Neuron (in vitro differentiated cells): ENCODE data around the gene TMC5.

ENCODE experiments used
- H2AFZ ChIP-seq: one replicate; pipeline ENCODE4 v1.6.1; 2013; ENCODE audit warnings: low read depth, mild to moderate bottlenecking, inconsistent platforms, low read length, moderate library complexity
- H3K27me3 ChIP-seq: one replicate; pipeline ENCODE4 v1.6.1; 2013; ENCODE audit warnings: low read length; ENCODE audit not compliant: insufficient read depth
- H3K36me3 ChIP-seq: one replicate; pipeline ENCODE4 v1.6.1; 2013; ENCODE audit warnings: low read length; ENCODE audit not compliant: insufficient read depth
- H3K4me1 ChIP-seq: one replicate; pipeline ENCODE4 v1.6.1; 2013; ENCODE audit warnings: low read length; ENCODE audit not compliant: insufficient read depth
- H3K4me3 ChIP-seq: 2 replicates; pipeline ENCODE4 v1.5.1; 2013; ENCODE audit warnings: mild to moderate bottlenecking, low read length, moderate library complexity
- H3K9me3 ChIP-seq: one replicate; pipeline ENCODE4 v1.6.1; 2013; ENCODE audit warnings: low read length

Gene TMC5

GRCh38 chr16:19507867-19508266, 90.2 kb downstream of the TMC5 start:
- H3K9me3 ChIP-seq: no peaks in the 10 kb centered on the region
- H2AFZ ChIP-seq: no peak overlapping the region
- no peaks in the 10 kb centered on the region for H3K4me1 ChIP-seq
- no peaks in the 10 kb centered on the region for H3K27me3 ChIP-seq
- peaks cover 66% of the 10 kb centered on the region for H3K36me3 ChIP-seq
- H3K4me3 ChIP-seq: no peak overlapping the region

- Histone ChIP-seq H3K36me3 (peaks cover 55% of the 10 kb centered on the region), H3K27me3 (no peaks in the 10 kb centered on the region), H3K9me3 (no peaks in the 10 kb centered on the region), H3K4me3 (no peak overlapping the region), H3K4me1 (no peaks in the 10 kb centered on the region), H2AFZ (no peak overlapping the region)
Observed at GRCh38 chr16:19512297-19512696, 94.6 kb downstream of the TMC5 start.

- Histone ChIP-seq H3K27me3 (no peaks in the 10 kb centered on the region), H3K9me3 (no peaks in the 10 kb centered on the region), H3K4me3 (no peak overlapping the region), H2AFZ (no peak overlapping the region), H3K36me3 (peaks cover 48% of the 10 kb centered on the region), H3K4me1 (no peaks in the 10 kb centered on the region)
Observed at GRCh38 chr16:19513377-19514053, 95.8 kb downstream of the TMC5 start.

- Histone ChIP-seq H3K4me3 (no peak overlapping the region), H3K27me3 (no peaks in the 10 kb centered on the region), H2AFZ (no peak overlapping the region), H3K4me1 (peaks cover 6% of the 10 kb centered on the region), H3K9me3 (no peaks in the 10 kb centered on the region), H3K36me3 (peaks cover 32% of the 10 kb centered on the region)
Observed at GRCh38 chr16:19515757-19516156, 98.1 kb downstream of the TMC5 start.

- Histone ChIP-seq H3K27me3 (no peaks in the 10 kb centered on the region), H3K36me3 (peaks cover 22% of the 10 kb centered on the region)
Observed at GRCh38 chr16:19517424-19518089, 99.9 kb downstream of the TMC5 start.

GRCh38 chr16:19518388-19518787, 100.7 kb downstream of the TMC5 start:
- Histone ChIP-seq H3K4me3 (no peak overlapping the region), H3K9me3 (no peaks in the 10 kb centered on the region), H3K27me3 (no peaks in the 10 kb centered on the region), H2AFZ (no peak overlapping the region), H3K4me1 (peaks cover 18% of the 10 kb centered on the region), H3K36me3 (peaks cover 22% of the 10 kb centered on the region)

More at GRCh38 chr16:19517424-19518089, 99.9 kb downstream of the TMC5 start:
- H3K4me1 ChIP-seq: peaks cover 15% of the 10 kb centered on the region
- H3K4me3 ChIP-seq: no peak overlapping the region
- no peak overlapping the region for H2AFZ ChIP-seq
- no peaks in the 10 kb centered on the region for H3K9me3 ChIP-seq

- H2AFZ ChIP-seq: peak overlapping the region; percentile 94
- H3K9me3 ChIP-seq: no peaks in the 10 kb centered on the region
- H3K27me3 ChIP-seq: no peaks in the 10 kb centered on the region
- H3K36me3 ChIP-seq: peaks cover 10% of the 10 kb centered on the region
- peaks cover 31% of the 10 kb centered on the region for H3K4me1 ChIP-seq
- peak overlapping the region; percentile 74 for H3K4me3 ChIP-seq
Observed at GRCh38 chr16:19520861-19521331, 103.2 kb downstream of the TMC5 start.

- H2AFZ ChIP-seq: peak within 1 kb of the TSS; percentile 94
- H3K4me1 ChIP-seq: peaks cover 38% of the 10 kb centered on the region
- H3K27me3 ChIP-seq: no peaks in the 10 kb centered on the region
Observed at GRCh38 chr16:19521471-19522396, 104.1 kb downstream of the TMC5 start, which contains the start of gene GDE1. TSS of gene GDE1 (minus strand) at chr16:19522098. CDS start at chr16:19521964, 134 bp downstream.

GRCh38 chr16:19522397-19522732, 104.7 kb downstream of the TMC5 start:
- Histone ChIP-seq H3K4me3 (peak overlapping the region; percentile 74), H3K4me1 (peaks cover 39% of the 10 kb centered on the region)

More at GRCh38 chr16:19521471-19522396, 104.1 kb downstream of the TMC5 start, which contains the start of gene GDE1:
- Histone ChIP-seq H3K4me3 (peak within 1 kb of the TSS; percentile 74), H3K9me3 (no peaks in the 10 kb centered on the region), H3K36me3 (peaks cover 7% of the 10 kb centered on the region)

GRCh38 chr16:19522760-19523159, 105.1 kb downstream of the TMC5 start:
- H3K27me3 ChIP-seq: no peaks in the 10 kb centered on the region
- peak overlapping the region; percentile 74 for H3K4me3 ChIP-seq
- peak overlapping the region; percentile 94 for H2AFZ ChIP-seq
- no peaks in the 10 kb centered on the region for H3K9me3 ChIP-seq
- peaks cover 39% of the 10 kb centered on the region for H3K4me1 ChIP-seq
- H3K36me3 ChIP-seq: peaks cover under 1% of the 10 kb centered on the region

More at GRCh38 chr16:19522397-19522732, 104.7 kb downstream of the TMC5 start:
- peaks cover under 1% of the 10 kb centered on the region for H3K36me3 ChIP-seq
- H2AFZ ChIP-seq: peak overlapping the region; percentile 94
- no peaks in the 10 kb centered on the region for H3K27me3 ChIP-seq
- no peaks in the 10 kb centered on the region for H3K9me3 ChIP-seq

GRCh38 chr16:19523184-19523558, 105.5 kb downstream of the TMC5 start:
- peak overlapping the region; percentile 76 for H3K4me3 ChIP-seq
- peaks cover 39% of the 10 kb centered on the region for H3K4me1 ChIP-seq
- no peaks in the 10 kb centered on the region for H3K27me3 ChIP-seq
- H3K9me3 ChIP-seq: no peaks in the 10 kb centered on the region
- H3K36me3 ChIP-seq: peaks cover 5% of the 10 kb centered on the region
- no peak overlapping the region for H2AFZ ChIP-seq

GRCh38 chr16:19523559-19524355, 106.1 kb downstream of the TMC5 start, which contains the start of gene CCP110:
TSS of gene CCP110 (plus strand) at chr16:19523942. CDS start at chr16:19527882, 3,940 bp downstream.
- peaks cover 11% of the 10 kb centered on the region for H3K36me3 ChIP-seq
- H3K9me3 ChIP-seq: no peaks in the 10 kb centered on the region
- no peaks in the 10 kb centered on the region for H3K27me3 ChIP-seq
- peak within 1 kb of the TSS; percentile 76 for H3K4me3 ChIP-seq
- H3K4me1 ChIP-seq: peaks cover 39% of the 10 kb centered on the region
- peak within 1 kb of the TSS; percentile 46 for H2AFZ ChIP-seq
